ENCODE results near the gene SMPD3. TPM values are rescaled to one million over a fixed set of nuclear protein-coding genes. Genes with fewer than 3 reads are reported as not detected.

SMPD3 gene
- total RNA-seq, 1 experiment from 2014 or later: 0.17 TPM

- no peak for DNase-seq (ENCODE audit: low spot score)
- H3K36me3 ChIP-seq (ENCODE audit: insufficient read depth, low read length, poor library complexity, severe bottlenecking): peaks cover 23% of the 10 kb centered on the region
- intact Hi-C loops (cut with micrococcal nuclease; ENCODE audit: unreplicated experiment): no loop called here
- no TSS peak for BruUV-seq (replicated peaks)
- no peaks in the 10 kb centered on the region for H3K4me1 ChIP-seq (ENCODE audit: insufficient read depth, low read length, poor library complexity, severe bottlenecking)
- no peak overlapping the region for H3K4me3 ChIP-seq (ENCODE audit: low read depth, low read length, poor library complexity, severe bottlenecking)
- H3K27me3 ChIP-seq (replicated peaks; ENCODE audit: insufficient read depth, low read depth, low read length, poor library complexity): no peaks in the 10 kb centered on the region
- ChIA-PET POLR2A (ENCODE audit: low non-redundant PET) (no interaction called here), CTCF (no interaction called here)
- no peaks in the 10 kb centered on the region for H3K9me3 ChIP-seq (ENCODE audit: low read depth, low read length, poor library complexity, severe bottlenecking)
- TF ChIP-seq EZH2 (IDR thresholded peaks at IDR 0.05; ENCODE audit: borderline replicate concordance, low read depth, low read length, poor library complexity, severe bottlenecking) (no peak), CTCF (conservative IDR thresholded peaks at IDR 0.05; ENCODE audit: low read depth, low read length) (no peak)
- no peak overlapping the region for H3K27ac ChIP-seq (ENCODE audit: low read depth, low read length, poor library complexity, severe bottlenecking)
Observed at GRCh38 chr16:68345958-68346635, 102.2 kb downstream of the SMPD3 start.

- H3K4me3 ChIP-seq (ENCODE audit: low read depth, low read length, poor library complexity, severe bottlenecking): no peak overlapping the region
- no peak overlapping the region for H3K27ac ChIP-seq (ENCODE audit: low read depth, low read length, poor library complexity, severe bottlenecking)
- intact Hi-C loops (cut with micrococcal nuclease; ENCODE audit: unreplicated experiment): no loop called here
- no TSS peak for BruUV-seq (replicated peaks)
- ChIA-PET CTCF (no interaction called here), POLR2A (ENCODE audit: low non-redundant PET) (no interaction called here)
- TF ChIP-seq EZH2 (IDR thresholded peaks at IDR 0.05; ENCODE audit: borderline replicate concordance, low read depth, low read length, poor library complexity, severe bottlenecking) (no peak), CTCF (conservative IDR thresholded peaks at IDR 0.05; ENCODE audit: low read depth, low read length) (no peak)
- peaks cover 29% of the 10 kb centered on the region for H3K36me3 ChIP-seq (ENCODE audit: insufficient read depth, low read length, poor library complexity, severe bottlenecking)
- no peak for DNase-seq (ENCODE audit: low spot score)
- H3K27me3 ChIP-seq (replicated peaks; ENCODE audit: insufficient read depth, low read depth, low read length, poor library complexity): no peaks in the 10 kb centered on the region
- no peaks in the 10 kb centered on the region for H3K4me1 ChIP-seq (ENCODE audit: insufficient read depth, low read length, poor library complexity, severe bottlenecking)
- no peaks in the 10 kb centered on the region for H3K9me3 ChIP-seq (ENCODE audit: low read depth, low read length, poor library complexity, severe bottlenecking)
Observed at GRCh38 chr16:68345351-68345810, 102.9 kb downstream of the SMPD3 start.

GRCh38 chr16:68344252-68344651 lies 104.1 kb downstream of the SMPD3 start:
- H3K9me3 ChIP-seq (ENCODE audit: low read depth, low read length, poor library complexity, severe bottlenecking): no peaks in the 10 kb centered on the region
- H3K27me3 ChIP-seq (replicated peaks; ENCODE audit: insufficient read depth, low read depth, low read length, poor library complexity): no peaks in the 10 kb centered on the region
- BruUV-seq (replicated peaks): no TSS peak
- no peak for TF ChIP-seq EZH2 (IDR thresholded peaks at IDR 0.05; ENCODE audit: borderline replicate concordance, low read depth, low read length, poor library complexity, severe bottlenecking)
- TF ChIP-seq CTCF (conservative IDR thresholded peaks at IDR 0.05; ENCODE audit: low read depth, low read length): no peak
- intact Hi-C loops (cut with micrococcal nuclease; ENCODE audit: unreplicated experiment): no loop called here
- ChIA-PET CTCF (no interaction called here), POLR2A (ENCODE audit: low non-redundant PET) (no interaction called here)
- peaks cover 40% of the 10 kb centered on the region for H3K36me3 ChIP-seq (ENCODE audit: insufficient read depth, low read length, poor library complexity, severe bottlenecking)
- H3K4me1 ChIP-seq (ENCODE audit: insufficient read depth, low read length, poor library complexity, severe bottlenecking): no peaks in the 10 kb centered on the region
- no peak for DNase-seq (ENCODE audit: low spot score)
- no peak overlapping the region for H3K4me3 ChIP-seq (ENCODE audit: low read depth, low read length, poor library complexity, severe bottlenecking)
- H3K27ac ChIP-seq (ENCODE audit: low read depth, low read length, poor library complexity, severe bottlenecking): no peak overlapping the region
